ENCODE data around the gene KRT10. TPM values are rescaled to one million over a fixed set of nuclear protein-coding genes. Genes with fewer than 3 reads are reported as not detected.

Gene KRT10
- polyA plus RNA-seq, 4 donors, result 18.7 to 51.3 (median 36.8) TPM

DNA sequence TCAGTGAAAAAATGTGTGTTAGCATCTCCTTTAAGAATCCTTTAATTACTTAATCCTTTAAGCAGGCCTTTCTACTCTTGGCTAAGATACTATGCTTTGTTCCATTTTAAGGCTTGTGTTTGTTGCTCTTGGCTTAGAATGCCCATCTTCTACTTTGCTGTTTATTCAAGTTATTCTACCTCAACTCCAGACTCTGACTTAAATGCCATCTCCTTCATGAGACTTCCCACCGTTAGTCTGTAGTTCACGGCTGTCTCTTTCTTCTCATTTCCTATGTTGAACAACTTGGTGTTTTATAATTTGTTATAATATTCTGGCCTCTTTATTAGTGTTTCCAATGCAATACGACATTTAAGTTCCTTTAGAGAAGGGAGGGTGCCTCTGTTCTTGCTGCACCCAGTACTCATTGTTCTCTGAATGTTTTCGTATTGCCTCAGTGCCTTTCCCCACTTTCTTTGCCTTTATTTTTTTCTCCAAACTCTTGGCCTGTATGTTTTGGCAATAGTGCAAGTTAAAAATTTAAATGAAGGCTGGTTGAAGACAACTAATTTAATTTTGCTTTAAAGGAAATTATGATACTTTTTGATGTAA, 6.1 kb upstream of the KRT10 start:
- DNase-seq, result no peak
- 86 to 94% (median 88%) methylated on average over 4 of the region's 4 CpGs for WGBS, 3 donors

GRCh38 chr17:40827746-40828453, 5.5 kb upstream of the KRT10 start:
- Histone ChIP-seq H3K4me3 (ENCODE audit: low read depth in 1 of 3, low read length in 3 of 3) (no peak overlapping the region), H3K4me1 (ENCODE audit: control insufficient read depth in 3 of 3, insufficient read depth in 2 of 3, low read depth in 1 of 3, low read length in 2 of 3) (no peaks in the 10 kb centered on the region), H3K27me3 (ENCODE audit: control insufficient read depth in 3 of 3, insufficient read depth in 3 of 3, low read length in 3 of 3) (no peaks in the 10 kb centered on the region), H3K9me3 (ENCODE audit: control insufficient read depth in 2 of 2, insufficient read depth in 1 of 2, low read depth in 1 of 2, low read length in 1 of 2) (no peaks in the 10 kb centered on the region), H3K27ac (ENCODE audit: low read depth in 1 of 3, low read length in 2 of 3) (no peak overlapping the region), H3K36me3 (ENCODE audit: control insufficient read depth in 3 of 3, insufficient read depth in 2 of 3, low read depth in 1 of 3, low read length in 3 of 3) (no peaks in the 10 kb centered on the region)
- no peak for DNase-seq
- FAIRE-seq, result no peak
- WGBS, 3 donors, result 71 to 83% (median 77%) methylated on average over 7 of the region's 7 CpGs

More for the DNA sequence above, 6.1 kb upstream of the KRT10 start:
- Histone ChIP-seq H3K36me3 (ENCODE audit: control insufficient read depth in 3 of 3, insufficient read depth in 2 of 3, low read depth in 1 of 3, low read length in 3 of 3) (no peaks in the 10 kb centered on the region), H3K9me3 (ENCODE audit: control insufficient read depth in 2 of 2, insufficient read depth in 1 of 2, low read depth in 1 of 2, low read length in 1 of 2) (no peaks in the 10 kb centered on the region), H3K4me1 (ENCODE audit: control insufficient read depth in 3 of 3, insufficient read depth in 2 of 3, low read depth in 1 of 3, low read length in 2 of 3) (no peaks in the 10 kb centered on the region), H3K27me3 (ENCODE audit: control insufficient read depth in 3 of 3, insufficient read depth in 3 of 3, low read length in 3 of 3) (no peaks in the 10 kb centered on the region), H3K4me3 (ENCODE audit: low read depth in 1 of 3, low read length in 3 of 3) (no peak overlapping the region), H3K27ac (ENCODE audit: low read depth in 1 of 3, low read length in 2 of 3) (no peak overlapping the region)
- FAIRE-seq, result no peak

- FAIRE-seq (no peak), DNase-seq (no peak)
- Histone ChIP-seq H3K4me1 (ENCODE audit: control insufficient read depth in 3 of 3, insufficient read depth in 2 of 3, low read depth in 1 of 3, low read length in 2 of 3) (no peaks in the 10 kb centered on the region), H3K36me3 (ENCODE audit: control insufficient read depth in 3 of 3, insufficient read depth in 2 of 3, low read depth in 1 of 3, low read length in 3 of 3) (peaks cover 0 to 5% (median 0%) of the 10 kb centered on the region in 3 donors), H3K27me3 (ENCODE audit: control insufficient read depth in 3 of 3, insufficient read depth in 3 of 3, low read length in 3 of 3) (no peaks in the 10 kb centered on the region), H3K27ac (ENCODE audit: low read depth in 1 of 3, low read length in 2 of 3) (no peak overlapping the region), H3K9me3 (ENCODE audit: control insufficient read depth in 2 of 2, insufficient read depth in 1 of 2, low read depth in 1 of 2, low read length in 1 of 2) (no peaks in the 10 kb centered on the region), H3K4me3 (ENCODE audit: low read depth in 1 of 3, low read length in 3 of 3) (no peak overlapping the region)
- WGBS, 3 donors, result 90 to 93% (median 90%) methylated on average over 2 of the region's 2 CpGs
These were observed 3.2 kb upstream of the KRT10 start for GRCh38 chr17:40825599-40825998.

DNA sequence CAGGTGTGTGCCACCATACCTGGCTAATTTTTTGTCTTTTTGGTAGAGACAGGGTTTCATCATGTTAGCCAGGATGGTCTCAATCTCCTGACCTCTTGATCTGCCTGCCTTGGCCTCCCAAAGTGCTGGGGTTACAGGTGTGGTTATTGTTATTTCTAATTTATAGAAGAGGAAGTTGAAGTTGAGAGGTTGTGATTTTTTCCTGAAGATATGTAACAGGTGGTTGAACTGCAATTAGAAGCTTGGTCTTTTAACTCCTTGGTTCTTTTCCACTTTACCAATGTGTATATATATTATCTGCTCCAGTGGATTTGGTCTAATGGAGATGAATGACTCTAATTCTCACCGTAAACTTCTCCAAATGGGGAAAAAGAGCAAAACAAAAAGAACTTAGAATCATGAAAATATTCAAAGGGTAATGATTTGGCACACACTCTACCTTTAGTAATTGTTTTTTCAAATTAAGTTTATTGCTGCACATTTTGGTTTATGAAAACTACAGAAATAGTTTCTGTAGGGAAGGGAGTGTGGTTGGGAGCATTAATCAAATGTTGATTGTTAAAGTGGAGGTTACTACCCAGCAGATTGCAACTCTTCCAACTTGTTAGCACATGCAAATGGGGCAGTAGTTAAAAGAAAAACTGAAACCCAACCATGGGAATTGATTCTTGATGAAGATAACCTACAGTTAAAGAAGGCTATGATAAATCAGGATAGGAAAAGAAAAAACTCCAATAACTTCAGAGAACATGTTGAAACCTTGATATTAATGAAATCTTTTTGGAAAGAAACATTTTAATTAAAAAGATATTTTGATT, 1.8 kb upstream of the KRT10 start:
- Histone ChIP-seq H3K27me3 (ENCODE audit: control insufficient read depth in 3 of 3, insufficient read depth in 3 of 3, low read length in 3 of 3) (no peaks in the 10 kb centered on the region), H3K27ac (ENCODE audit: low read depth in 1 of 3, low read length in 2 of 3) (no peak overlapping the region), H3K9me3 (ENCODE audit: control insufficient read depth in 2 of 2, insufficient read depth in 1 of 2, low read depth in 1 of 2, low read length in 1 of 2) (no peaks in the 10 kb centered on the region), H3K4me3 (ENCODE audit: low read depth in 1 of 3, low read length in 3 of 3) (no peak overlapping the region), H3K36me3 (ENCODE audit: control insufficient read depth in 3 of 3, insufficient read depth in 2 of 3, low read depth in 1 of 3, low read length in 3 of 3) (peaks cover 0 to 5% (median 0%) of the 10 kb centered on the region in 3 donors), H3K4me1 (ENCODE audit: control insufficient read depth in 3 of 3, insufficient read depth in 2 of 3, low read depth in 1 of 3, low read length in 2 of 3) (peaks cover 0 to 4% (median 0%) of the 10 kb centered on the region in 3 donors)
- 90 to 94% (median 91%) methylated on average over 1 of the region's 1 CpG for WGBS, 3 donors
- FAIRE-seq (no peak), DNase-seq (no peak)

- Histone ChIP-seq H3K4me3 (ENCODE audit: low read depth in 1 of 3, low read length in 3 of 3) (no peak overlapping the region), H3K36me3 (ENCODE audit: control insufficient read depth in 3 of 3, insufficient read depth in 2 of 3, low read depth in 1 of 3, low read length in 3 of 3) (peaks cover 0 to 7% (median 5%) of the 10 kb centered on the region in 3 donors), H3K27me3 (ENCODE audit: control insufficient read depth in 3 of 3, insufficient read depth in 3 of 3, low read length in 3 of 3) (no peaks in the 10 kb centered on the region), H3K4me1 (ENCODE audit: control insufficient read depth in 3 of 3, insufficient read depth in 2 of 3, low read depth in 1 of 3, low read length in 2 of 3) (peaks cover 0 to 7% (median 0%) of the 10 kb centered on the region in 3 donors), H3K27ac (ENCODE audit: low read depth in 1 of 3, low read length in 2 of 3) (no peak overlapping the region), H3K9me3 (ENCODE audit: control insufficient read depth in 2 of 2, insufficient read depth in 1 of 2, low read depth in 1 of 2, low read length in 1 of 2) (peaks cover 0 to 6% of the 10 kb centered on the region in 2 donors)
- no peak for DNase-seq
- no peak for FAIRE-seq
These were observed 878 bp downstream of the KRT10 start for GRCh38 chr17:40821536-40821935.

DNA sequence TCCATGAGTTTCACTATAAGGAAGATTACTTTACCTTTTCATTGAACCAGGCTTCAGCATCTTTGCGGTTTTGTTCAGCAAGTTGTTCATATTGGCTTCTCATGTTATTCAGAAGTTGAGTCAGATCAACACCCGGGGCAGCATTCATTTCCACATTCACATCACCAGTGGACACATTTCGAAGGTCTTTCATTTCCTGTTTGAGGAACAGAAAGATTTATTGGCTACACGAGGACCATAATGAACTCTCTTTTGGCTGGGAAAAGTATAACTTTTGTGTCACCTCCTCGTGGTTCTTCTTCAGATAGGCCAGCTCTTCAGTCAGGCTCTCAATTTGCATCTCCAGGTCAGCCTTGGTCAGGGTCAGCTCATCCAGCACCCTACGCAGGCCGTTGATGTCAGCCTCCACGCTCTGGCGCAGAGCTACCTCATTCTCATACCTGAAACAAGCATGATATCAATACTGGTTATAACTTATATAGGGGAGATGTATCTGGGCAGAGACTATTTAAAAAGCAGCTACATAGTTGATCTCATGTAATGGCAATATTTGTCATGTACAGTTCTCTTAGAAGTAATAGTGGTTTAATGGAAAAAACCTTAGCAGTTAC, 2.1 kb downstream of the KRT10 start:
- Histone ChIP-seq H3K4me3 (ENCODE audit: low read depth in 1 of 3, low read length in 3 of 3) (no peak overlapping the region), H3K27me3 (ENCODE audit: control insufficient read depth in 3 of 3, insufficient read depth in 3 of 3, low read length in 3 of 3) (no peaks in the 10 kb centered on the region), H3K36me3 (ENCODE audit: control insufficient read depth in 3 of 3, insufficient read depth in 2 of 3, low read depth in 1 of 3, low read length in 3 of 3) (peaks cover 0 to 7% (median 5%) of the 10 kb centered on the region in 3 donors), H3K9me3 (ENCODE audit: control insufficient read depth in 2 of 2, insufficient read depth in 1 of 2, low read depth in 1 of 2, low read length in 1 of 2) (peaks cover 0 to 6% of the 10 kb centered on the region in 2 donors), H3K4me1 (ENCODE audit: control insufficient read depth in 3 of 3, insufficient read depth in 2 of 3, low read depth in 1 of 3, low read length in 2 of 3) (peaks cover 0 to 7% (median 0%) of the 10 kb centered on the region in 3 donors), H3K27ac (ENCODE audit: low read depth in 1 of 3, low read length in 2 of 3) (no peak overlapping the region)
- FAIRE-seq (no peak), DNase-seq (no peak)
- WGBS, 3 donors, result 82 to 93% (median 86%) methylated on average over 9 of the region's 9 CpGs

DNA sequence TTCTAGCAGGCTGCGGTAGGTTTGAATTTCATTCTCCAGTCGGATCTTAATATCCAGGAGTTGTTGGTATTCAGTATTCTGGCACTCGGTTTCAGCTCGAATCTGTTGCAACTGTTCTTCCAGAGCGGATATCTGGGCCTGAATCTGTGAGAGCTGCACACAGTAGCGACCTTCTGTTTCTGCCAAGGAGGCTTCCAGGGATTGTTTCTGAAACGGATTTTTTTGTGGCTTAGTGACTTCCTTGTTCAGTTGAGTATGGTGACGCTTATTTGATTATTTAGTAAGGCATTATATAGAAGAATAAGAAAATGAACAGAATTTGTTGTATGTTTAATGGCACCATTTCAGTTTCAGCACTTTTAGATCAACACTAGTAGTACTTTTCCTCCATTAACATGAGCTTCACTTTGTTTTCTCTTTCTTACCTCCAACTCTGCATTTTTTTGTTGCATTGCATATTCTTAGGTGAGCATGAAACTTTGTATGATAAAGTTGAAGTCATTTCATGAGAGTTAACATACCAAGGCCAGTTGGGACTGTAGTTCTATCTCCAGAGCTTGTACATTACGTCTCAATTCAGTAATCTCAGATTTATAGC, 2.8 kb downstream of the KRT10 start:
- peak in 1 of 2 donors; percentile 29 for DNase-seq
- WGBS, 3 donors, result 49 to 71% (median 54%) methylated on average over 9 of the region's 9 CpGs

More for the DNA sequence above, 2.8 kb downstream of the KRT10 start:
- Histone ChIP-seq H3K27ac (ENCODE audit: low read depth in 1 of 3, low read length in 2 of 3) (peak overlapping the region in 2 of 3 donors; percentile 47 to 80), H3K4me3 (ENCODE audit: low read depth in 1 of 3, low read length in 3 of 3) (peak overlapping the region; percentile 45 to 84 (median 81)), H3K36me3 (ENCODE audit: control insufficient read depth in 3 of 3, insufficient read depth in 2 of 3, low read depth in 1 of 3, low read length in 3 of 3) (peaks cover 0 to 7% (median 5%) of the 10 kb centered on the region in 3 donors), H3K9me3 (ENCODE audit: control insufficient read depth in 2 of 2, insufficient read depth in 1 of 2, low read depth in 1 of 2, low read length in 1 of 2) (peaks cover 0 to 6% of the 10 kb centered on the region in 2 donors), H3K27me3 (ENCODE audit: control insufficient read depth in 3 of 3, insufficient read depth in 3 of 3, low read length in 3 of 3) (no peaks in the 10 kb centered on the region), H3K4me1 (ENCODE audit: control insufficient read depth in 3 of 3, insufficient read depth in 2 of 3, low read depth in 1 of 3, low read length in 2 of 3) (peaks cover 0 to 7% (median 0%) of the 10 kb centered on the region in 3 donors)
- FAIRE-seq, result no peak
